ENCODE data around the gene DUSP3.

GRCh38 chr17:43721537-43722268 lies 57.1 kb downstream of the DUSP3 start:
- TF ChIP-seq EZH2phosphoT487 (IDR thresholded peaks at IDR 0.05; ENCODE audit: borderline replicate concordance, low read depth, low read length): no peak
- TF ChIP-seq CTCF (conservative IDR thresholded peaks at IDR 0.05; ENCODE audit: low read length): no peak
